GM19239 (cell line): ENCODE data around the gene CEP295NL.
"Not testable (repeated sequence)": the region's sequence is repeated elsewhere in the genome, so short reads cannot be mapped to it uniquely, and the experiment has no call there.

Source experiments
- DNase-seq: peaks from one replicate; pipeline ENCODE4 v3.0.0; 2011; ENCODE audit warnings: low spot score; ENCODE audit not compliant: insufficient read length
- FAIRE-seq: peaks from 2 replicates; lab custom pipeline; 2011; peaks lifted over from hg19 to GRCh38; lab: Jason Lieb, UNC

The CEP295NL gene

GRCh38 chr17:78929908-78930775 lies 27.1 kb upstream of the CEP295NL start:
- DNase-seq (no peak), FAIRE-seq (no peak)

GRCh38 chr17:78925662-78926555 lies 22.9 kb upstream of the CEP295NL start:
- FAIRE-seq (no peak), DNase-seq (no peak)

GRCh38 chr17:78925234-78925633 lies 22.2 kb upstream of the CEP295NL start, which contains the start of gene TIMP2:
Gene TIMP2, minus strand, starts transcription at chr17:78925387. Its CDS starts 299 bp downstream, at chr17:78925088.
- DNase-seq: peak; percentile 74
- no peak for FAIRE-seq

DNA sequence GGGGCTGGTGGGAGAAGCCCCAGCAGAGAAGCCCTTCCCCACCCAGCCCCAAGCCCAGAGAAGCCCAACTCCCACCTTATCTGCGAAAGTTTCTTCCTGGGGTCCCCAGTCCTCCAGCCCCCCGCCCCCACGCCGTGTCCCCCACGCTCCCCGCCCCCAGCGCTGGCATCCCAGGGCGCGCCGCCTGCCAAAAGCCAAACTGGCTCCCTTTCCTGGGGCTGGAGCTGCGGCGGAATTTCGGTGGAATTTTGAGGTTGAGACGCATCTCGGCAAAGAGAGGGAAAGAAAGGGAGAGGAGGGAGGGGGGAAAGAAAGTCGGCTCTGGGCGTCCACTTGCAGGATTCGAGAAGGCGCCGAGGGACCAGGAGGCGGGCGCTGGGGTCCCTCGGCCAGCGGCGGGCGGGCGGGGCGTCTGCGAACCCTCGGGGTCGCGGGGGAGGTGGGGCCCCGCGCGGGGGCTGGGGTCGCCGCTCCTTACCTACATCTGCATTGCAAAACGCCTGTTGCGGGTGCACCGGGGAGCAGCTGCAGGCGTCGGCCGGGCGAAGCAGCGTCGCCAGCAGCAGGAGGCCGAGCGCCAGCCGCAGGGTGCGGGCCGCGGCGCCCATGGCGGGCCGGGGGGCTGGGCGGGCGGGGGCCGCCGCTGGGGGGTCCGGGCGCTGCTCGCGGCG lies 21.6 kb upstream of the CEP295NL start:
- DNase-seq: no peak
- no peak for FAIRE-seq

DNA sequence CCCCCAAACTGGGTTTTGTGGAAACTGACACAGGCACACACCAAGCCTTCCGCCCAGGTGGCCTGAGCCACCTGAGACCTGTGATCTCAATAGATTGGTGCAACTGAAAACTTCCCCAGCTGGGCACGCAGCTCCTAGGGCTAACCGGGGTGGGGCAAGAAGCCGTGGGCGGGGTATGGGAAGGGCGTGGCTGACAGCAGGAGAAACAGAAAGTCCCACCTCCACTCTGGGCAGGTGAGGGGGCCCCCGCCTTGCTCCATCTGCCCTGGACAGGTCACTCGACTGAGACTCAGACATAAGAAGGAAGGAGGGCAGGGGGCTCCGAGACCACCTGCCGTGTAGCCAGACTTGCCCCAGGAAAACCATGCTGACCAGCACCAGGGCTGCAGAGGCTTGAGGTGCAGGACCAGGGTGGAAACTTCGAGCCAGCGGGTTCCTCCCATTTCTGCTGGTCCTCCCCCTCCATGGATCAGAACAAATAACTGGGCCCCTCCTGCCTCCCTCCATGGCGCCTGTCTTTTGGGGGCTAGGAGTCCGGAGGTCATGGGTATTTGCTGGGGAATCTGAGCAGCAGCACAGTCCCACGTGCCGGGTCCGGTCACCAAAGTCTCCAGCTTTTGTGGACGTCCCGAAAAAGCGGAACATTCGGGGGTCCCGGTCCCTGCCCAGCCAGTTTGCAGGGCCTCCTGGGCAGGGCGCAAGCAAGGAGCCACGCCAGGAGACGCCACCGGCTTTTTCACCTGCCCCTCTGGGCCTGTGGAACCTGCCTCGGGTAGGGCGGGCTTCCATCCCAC lies 20.9 kb upstream of the CEP295NL start:
- FAIRE-seq (peak; percentile 66), DNase-seq (peak; percentile 80)

- FAIRE-seq: no peak
- DNase-seq: no peak
These were observed 20.0 kb upstream of the CEP295NL start for GRCh38 chr17:78922816-78923498.

GRCh38 chr17:78921437-78921971 lies 18.5 kb upstream of the CEP295NL start:
- no peak for FAIRE-seq
- no peak for DNase-seq

- DNase-seq: no peak
- FAIRE-seq: no peak
These were observed 17.5 kb upstream of the CEP295NL start for GRCh38 chr17:78920528-78920927.

- FAIRE-seq (no peak), DNase-seq (no peak)
These were observed 17.0 kb upstream of the CEP295NL start for GRCh38 chr17:78919861-78920450.

DNA sequence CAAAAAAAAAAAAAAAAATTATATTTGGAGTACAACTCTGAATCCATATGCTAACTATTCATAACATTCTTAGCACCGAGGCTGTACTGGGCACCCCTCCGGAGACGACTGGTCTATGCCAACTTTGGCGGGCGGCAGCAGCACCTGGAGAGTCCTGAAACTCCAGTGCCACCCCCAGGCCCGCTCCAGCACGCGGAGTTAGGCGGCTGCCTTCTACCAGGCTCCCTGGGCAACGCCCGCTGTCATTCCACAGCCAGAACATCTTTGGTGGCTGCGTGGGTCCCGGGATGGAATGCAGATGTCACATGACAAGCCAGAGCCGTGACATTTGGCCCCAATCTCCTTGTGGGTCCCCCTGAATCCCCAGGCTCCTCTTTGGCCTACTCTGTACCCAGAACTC lies 16.0 kb upstream of the CEP295NL start:
- no peak for DNase-seq
- FAIRE-seq: no peak

DNA sequence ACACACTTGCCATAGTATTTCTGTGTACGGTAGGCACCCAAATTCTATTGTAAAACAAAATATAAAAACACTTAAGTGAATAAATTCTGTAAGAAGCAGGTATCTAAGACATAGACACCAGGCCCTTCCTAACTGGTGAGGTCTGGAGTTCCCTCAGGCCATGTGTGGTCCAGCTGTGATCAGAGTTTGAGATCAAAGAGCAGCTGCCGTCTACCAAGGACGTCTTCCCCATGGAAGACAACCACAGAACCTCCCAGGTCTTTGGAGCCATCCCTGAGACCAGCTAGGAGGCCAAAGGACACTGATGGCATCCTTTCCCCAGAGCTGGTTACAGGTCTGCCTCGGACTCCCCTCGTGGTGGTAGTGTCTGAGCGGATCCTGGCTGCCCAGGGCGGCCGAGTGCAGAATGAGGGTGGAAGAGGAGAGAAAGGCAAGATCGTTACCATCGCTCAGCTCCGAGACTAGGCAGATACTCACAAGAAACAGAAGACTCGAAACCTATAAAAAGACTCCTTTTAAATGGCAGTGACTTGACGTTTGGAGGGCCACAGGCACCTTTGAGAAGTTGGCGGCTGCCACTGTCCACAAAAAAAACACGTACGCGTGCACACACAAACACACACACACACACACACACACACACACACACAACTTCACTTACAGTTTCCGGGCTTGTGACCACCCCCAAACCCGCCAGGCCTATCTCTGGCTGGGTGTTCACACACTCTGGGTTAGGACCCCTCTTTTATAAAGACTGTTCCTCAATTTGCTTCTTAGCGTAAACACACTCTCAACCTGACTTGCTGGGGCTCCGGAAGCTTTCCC lies 14.7 kb upstream of the CEP295NL start:
- FAIRE-seq (no peak), DNase-seq (no peak)

DNA sequence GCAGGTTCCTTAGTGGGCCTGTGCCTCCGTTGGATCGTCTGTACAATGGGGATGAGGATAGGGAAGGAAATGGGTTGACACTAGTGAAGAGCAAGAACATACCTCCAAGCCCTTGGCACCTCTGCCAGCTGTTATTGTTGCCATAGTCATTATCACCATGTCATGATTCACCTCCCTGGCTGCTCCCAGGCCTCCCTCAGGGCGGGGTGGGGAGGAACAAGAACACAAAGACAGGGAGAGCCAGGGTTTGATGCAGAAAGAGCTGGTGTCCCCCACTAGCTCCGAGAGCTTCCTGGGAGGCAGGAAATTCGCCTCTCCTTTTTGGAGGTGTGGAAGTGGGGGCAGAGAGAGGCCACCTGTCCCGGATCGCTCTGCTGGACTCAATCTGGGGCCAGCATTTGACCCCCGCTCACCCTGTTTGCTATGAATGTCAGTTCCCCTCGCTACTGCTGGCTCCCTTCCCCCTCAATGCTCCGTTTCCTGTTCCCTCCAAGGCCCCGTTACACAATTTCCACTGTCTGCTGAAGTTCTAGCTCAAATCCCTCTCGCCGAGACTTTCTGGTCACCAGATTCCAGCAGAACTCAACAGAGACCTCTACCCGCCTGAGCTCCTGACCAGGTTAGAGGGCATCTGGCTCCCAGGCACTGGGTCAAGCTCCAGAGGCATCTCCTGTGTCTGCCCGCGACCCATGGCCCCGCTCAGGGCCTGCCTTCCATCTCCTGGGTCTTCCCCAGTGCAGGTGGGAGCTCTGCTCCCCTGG lies 13.1 kb upstream of the CEP295NL start:
- DNase-seq: no peak
- no peak for FAIRE-seq

DNA sequence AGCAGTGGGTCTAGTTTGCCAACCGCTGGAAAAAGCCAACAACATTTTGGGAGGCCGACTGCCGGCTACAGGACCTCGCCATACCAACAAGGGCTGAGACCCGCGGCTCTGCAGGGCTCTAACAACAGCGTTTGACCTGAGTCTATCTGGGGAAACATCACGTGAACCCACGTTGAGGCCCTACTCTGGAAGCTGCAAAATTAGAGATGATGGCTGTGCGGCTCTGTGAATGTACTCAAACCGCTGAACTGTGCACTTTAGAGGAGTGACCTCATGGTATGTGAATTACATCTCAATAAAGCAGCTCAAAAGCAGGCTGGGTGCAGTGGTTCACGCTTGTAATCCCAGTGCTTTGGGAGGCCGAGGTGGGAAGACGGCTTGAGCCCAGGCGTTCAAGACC lies 10.1 kb upstream of the CEP295NL start:
- no peak for FAIRE-seq

GRCh38 chr17:78912082-78912481 lies 9.1 kb upstream of the CEP295NL start:
- FAIRE-seq: no peak
- DNase-seq: no peak

More for the DNA sequence above, 10.1 kb upstream of the CEP295NL start:
- no peak for DNase-seq

GRCh38 chr17:78911543-78911942 lies 8.5 kb upstream of the CEP295NL start:
- not testable (repeated sequence) for DNase-seq, FAIRE-seq

- DNase-seq (no peak), FAIRE-seq (no peak)
These were observed 7.7 kb upstream of the CEP295NL start for GRCh38 chr17:78910497-78911284.
